ENCODE results near the gene ARID4B.

ARID4B gene

DNA sequence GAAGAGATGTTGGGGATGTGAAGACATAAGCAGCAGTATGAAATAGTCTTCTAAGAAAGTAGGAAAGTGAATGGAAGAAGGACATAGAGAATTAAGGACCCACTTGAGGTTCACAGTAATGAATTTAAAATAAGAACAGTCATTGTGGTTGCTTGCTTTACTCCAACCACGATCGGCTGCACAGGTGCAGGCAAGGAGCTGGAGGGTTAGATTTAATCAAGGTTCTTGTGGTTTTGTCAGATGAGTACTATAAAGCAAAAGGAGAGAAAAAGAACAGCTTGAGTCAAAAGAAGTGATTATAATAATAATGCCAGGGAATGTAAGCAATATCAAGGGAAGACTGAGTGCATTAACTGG lies 120.8 kb downstream of the ARID4B start:
- no peak overlapping the region for H3K27ac ChIP-seq (ENCODE audit: low read depth, low read length, poor library complexity, severe bottlenecking)
- no peak for TF ChIP-seq EZH2 (IDR thresholded peaks at IDR 0.05; ENCODE audit: borderline replicate concordance, low read length)
- TF ChIP-seq, protein P1, sequence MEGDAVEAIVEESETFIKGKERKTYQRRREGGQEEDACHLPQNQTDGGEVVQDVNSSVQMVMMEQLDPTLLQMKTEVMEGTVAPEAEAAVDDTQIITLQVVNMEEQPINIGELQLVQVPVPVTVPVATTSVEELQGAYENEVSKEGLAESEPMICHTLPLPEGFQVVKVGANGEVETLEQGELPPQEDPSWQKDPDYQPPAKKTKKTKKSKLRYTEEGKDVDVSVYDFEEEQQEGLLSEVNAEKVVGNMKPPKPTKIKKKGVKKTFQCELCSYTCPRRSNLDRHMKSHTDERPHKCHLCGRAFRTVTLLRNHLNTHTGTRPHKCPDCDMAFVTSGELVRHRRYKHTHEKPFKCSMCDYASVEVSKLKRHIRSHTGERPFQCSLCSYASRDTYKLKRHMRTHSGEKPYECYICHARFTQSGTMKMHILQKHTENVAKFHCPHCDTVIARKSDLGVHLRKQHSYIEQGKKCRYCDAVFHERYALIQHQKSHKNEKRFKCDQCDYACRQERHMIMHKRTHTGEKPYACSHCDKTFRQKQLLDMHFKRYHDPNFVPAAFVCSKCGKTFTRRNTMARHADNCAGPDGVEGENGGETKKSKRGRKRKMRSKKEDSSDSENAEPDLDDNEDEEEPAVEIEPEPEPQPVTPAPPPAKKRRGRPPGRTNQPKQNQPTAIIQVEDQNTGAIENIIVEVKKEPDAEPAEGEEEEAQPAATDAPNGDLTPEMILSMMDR (IDR thresholded peaks at IDR 0.05; ENCODE audit: low read length) = no peak
- H3K9ac ChIP-seq (ENCODE audit: low read length) = no peak overlapping the region
- no peak overlapping the region for H3K4me3 ChIP-seq (ENCODE audit: low read depth, low read length, poor library complexity, severe bottlenecking)
- H3K27me3 ChIP-seq (ENCODE audit: insufficient read depth, low read length) = no peaks in the 10 kb centered on the region
- H3K36me3 ChIP-seq (ENCODE audit: insufficient read depth, low read length) = peaks cover 62% of the 10 kb centered on the region
- no peaks in the 10 kb centered on the region for H3F3A ChIP-seq (ENCODE audit: insufficient read depth, low read length)
- no peaks in the 10 kb centered on the region for H4K20me1 ChIP-seq (ENCODE audit: insufficient read depth, low read length)
- H3K4me1 ChIP-seq (ENCODE audit: insufficient read depth, low read length, severe bottlenecking) = no peaks in the 10 kb centered on the region
- no peaks in the 10 kb centered on the region for H3K9me3 ChIP-seq (ENCODE audit: low read length)
- no peak overlapping the region for H3K4me2 ChIP-seq (ENCODE audit: low read length)
- H3K9me2 ChIP-seq (ENCODE audit: low read depth, low read length) = no peaks in the 10 kb centered on the region
- no peaks in the 10 kb centered on the region for H3K79me2 ChIP-seq (ENCODE audit: insufficient read depth, low read length)
- no peak overlapping the region for H2AFZ ChIP-seq (ENCODE audit: low read length)

DNA sequence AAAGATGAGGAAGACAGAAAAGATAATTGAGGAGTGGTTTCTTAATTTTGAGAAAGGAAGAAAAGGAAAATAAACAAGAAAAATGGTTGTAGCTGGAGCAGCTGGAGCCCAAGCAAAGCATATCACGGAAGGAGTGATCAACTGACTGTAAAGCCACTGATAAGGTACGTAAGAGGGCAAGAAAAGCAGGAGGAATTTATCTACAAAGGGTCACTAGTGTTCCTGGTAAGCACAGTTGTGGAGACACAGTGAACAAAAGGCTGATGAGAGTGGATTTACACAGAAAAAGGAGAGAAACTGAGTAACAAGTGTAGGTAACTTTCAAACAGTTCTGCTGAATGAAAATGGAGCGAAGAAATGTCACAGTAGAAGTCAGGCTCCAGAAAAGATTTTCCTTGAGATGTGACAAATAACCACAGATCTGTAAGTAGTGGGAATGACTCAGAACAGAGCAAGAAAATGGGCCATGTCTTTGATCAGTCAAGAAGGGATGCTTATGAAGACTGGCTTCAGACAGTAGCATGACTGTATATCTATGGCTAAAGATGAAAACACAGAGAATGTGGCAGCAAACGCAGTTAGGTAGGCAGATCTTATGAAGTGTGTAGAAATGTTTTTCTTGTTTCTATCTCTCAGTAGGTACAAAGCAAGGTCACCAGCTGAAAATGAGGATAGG lies 121.3 kb downstream of the ARID4B start:
- no peak overlapping the region for H3K4me2 ChIP-seq (ENCODE audit: low read length)
- no peaks in the 10 kb centered on the region for H3K79me2 ChIP-seq (ENCODE audit: insufficient read depth, low read length)
- no peaks in the 10 kb centered on the region for H4K20me1 ChIP-seq (ENCODE audit: insufficient read depth, low read length)
- no peak overlapping the region for H2AFZ ChIP-seq (ENCODE audit: low read length)
- no peak overlapping the region for H3K9ac ChIP-seq (ENCODE audit: low read length)
- H3K27ac ChIP-seq (ENCODE audit: low read depth, low read length, poor library complexity, severe bottlenecking) = no peak overlapping the region
- no peaks in the 10 kb centered on the region for H3K4me1 ChIP-seq (ENCODE audit: insufficient read depth, low read length, severe bottlenecking)
- no peak overlapping the region for H3K4me3 ChIP-seq (ENCODE audit: low read depth, low read length, poor library complexity, severe bottlenecking)
- no peak for TF ChIP-seq EZH2 (IDR thresholded peaks at IDR 0.05; ENCODE audit: borderline replicate concordance, low read length)
- TF ChIP-seq, protein P1 (IDR thresholded peaks at IDR 0.05; ENCODE audit: low read length) = no peak
- no peaks in the 10 kb centered on the region for H3K9me3 ChIP-seq (ENCODE audit: low read length)
- no peaks in the 10 kb centered on the region for H3F3A ChIP-seq (ENCODE audit: insufficient read depth, low read length)
- H3K27me3 ChIP-seq (ENCODE audit: insufficient read depth, low read length) = no peaks in the 10 kb centered on the region
- H3K36me3 ChIP-seq (ENCODE audit: insufficient read depth, low read length) = peaks cover 57% of the 10 kb centered on the region
- no peaks in the 10 kb centered on the region for H3K9me2 ChIP-seq (ENCODE audit: low read depth, low read length)

DNA sequence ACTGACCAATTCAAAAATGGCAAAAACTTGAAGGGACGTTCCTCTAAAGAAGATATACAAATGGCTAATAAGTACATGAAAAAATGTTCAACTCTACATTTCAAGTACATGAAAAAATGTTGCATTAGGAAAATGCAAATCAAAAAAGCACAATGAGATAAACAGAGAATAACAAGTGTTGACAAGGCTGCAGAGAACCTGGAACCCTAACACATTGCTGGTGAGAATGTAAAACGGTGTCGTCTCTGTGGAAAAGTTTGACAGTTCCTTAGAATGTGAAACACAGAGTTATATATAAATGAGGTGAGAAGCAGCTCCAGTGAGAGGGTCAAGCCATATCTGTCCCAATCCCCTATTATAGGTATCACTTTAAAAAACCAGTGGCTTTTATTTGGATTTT lies 122.3 kb downstream of the ARID4B start:
- Histone ChIP-seq H3K27me3 (ENCODE audit: insufficient read depth, low read length) (no peaks in the 10 kb centered on the region), H2AFZ (ENCODE audit: low read length) (no peak overlapping the region), H3K4me2 (ENCODE audit: low read length) (no peak overlapping the region), H3F3A (ENCODE audit: insufficient read depth, low read length) (no peaks in the 10 kb centered on the region), H3K9me2 (ENCODE audit: low read depth, low read length) (no peaks in the 10 kb centered on the region), H3K9ac (ENCODE audit: low read length) (no peak overlapping the region), H3K4me3 (ENCODE audit: low read depth, low read length, poor library complexity, severe bottlenecking) (no peak overlapping the region), H3K9me3 (ENCODE audit: low read length) (no peaks in the 10 kb centered on the region), H3K36me3 (ENCODE audit: insufficient read depth, low read length) (peaks cover 52% of the 10 kb centered on the region), H3K79me2 (ENCODE audit: insufficient read depth, low read length) (no peaks in the 10 kb centered on the region), H3K4me1 (ENCODE audit: insufficient read depth, low read length, severe bottlenecking) (no peaks in the 10 kb centered on the region), H4K20me1 (ENCODE audit: insufficient read depth, low read length) (no peaks in the 10 kb centered on the region), H3K27ac (ENCODE audit: low read depth, low read length, poor library complexity, severe bottlenecking) (no peak overlapping the region)
- TF ChIP-seq, protein P1 (IDR thresholded peaks at IDR 0.05; ENCODE audit: low read length) = no peak
- no peak for TF ChIP-seq EZH2 (IDR thresholded peaks at IDR 0.05; ENCODE audit: borderline replicate concordance, low read length)
